Calu3 (cell line): ENCODE measurements around the gene LUZP2. TPM values are rescaled to one million over a fixed set of nuclear protein-coding genes. Genes with fewer than 3 reads are reported as not detected.

Source experiments
- BruUV-seq: library from RNA; stranded (reverse); fragments of 400-500 nt; replicated peaks from 2 replicates; lab custom pipeline; 2021; lab: Mats Ljungman, UMichigan
- CTCF ChIA-PET: fragments of 300-600 bp; sonication (Branson Sonifier 250); formaldehyde crosslinking; loops from one replicate; lab custom pipeline; 2022; ENCODE audit warnings: antibody characterized with exemption; lab: Charles Lee
- DNase-seq: peaks from one replicate; pipeline ENCODE4 v3.0.0; 2022
- H3K27ac Mint-ChIP-seq: one replicate; pipeline ENCODE4 v1.8.0; 2022; ENCODE audit warnings: mixed read lengths; ENCODE audit not compliant: unreplicated experiment
- H3K27me3 Mint-ChIP-seq: one replicate; pipeline ENCODE4 v1.8.0; 2022; ENCODE audit warnings: mixed read lengths; ENCODE audit not compliant: unreplicated experiment
- H3K36me3 Mint-ChIP-seq: one replicate; pipeline ENCODE4 v1.8.0; 2022; ENCODE audit warnings: mild to moderate bottlenecking, moderate library complexity, mixed read lengths; ENCODE audit not compliant: insufficient read depth, unreplicated experiment
- H3K4me1 Mint-ChIP-seq: one replicate; pipeline ENCODE4 v1.8.0; 2022; ENCODE audit warnings: mild to moderate bottlenecking, low read depth, mixed read lengths; ENCODE audit not compliant: unreplicated experiment
- H3K4me3 Mint-ChIP-seq: one replicate; pipeline ENCODE4 v1.8.0; 2022; ENCODE audit warnings: mild to moderate bottlenecking, low read depth, moderate library complexity, mixed read lengths; ENCODE audit not compliant: unreplicated experiment
- H3K9me3 Mint-ChIP-seq: one replicate; pipeline ENCODE4 v1.8.0; 2022; ENCODE audit warnings: low read depth, mixed read lengths; ENCODE audit not compliant: unreplicated experiment
- CTCF ChIP-seq: fragments of 200-600 bp; IDR thresholded peaks from one replicate; pipeline ENCODE4 v1.8.0; 2022; ENCODE audit warnings: antibody characterized with exemption; ENCODE audit not compliant: unreplicated experiment
- intact Hi-C: fragments of 100-400 bp; cut with micrococcal nuclease; formaldehyde crosslinking; loops from one replicate; pipeline ENCODE4 v1.10.0; 2022; ENCODE audit not compliant: unreplicated experiment
- total RNA-seq: library from RNA; stranded (reverse); gene quantifications from 2 replicates; pipeline ENCODE4 v1.2.3, GENCODE V29; 2022

Gene LUZP2
- total RNA-seq, 1 experiment from 2014 or later, result 0.73 TPM

GRCh38 chr11:24925091-24925490, 428.2 kb downstream of the LUZP2 start:
- BruUV-seq, result no TSS peak
- Mint-ChIP-seq H3K4me3 (no peak overlapping the region), H3K36me3 (no peaks in the 10 kb centered on the region), H3K27me3 (no peaks in the 10 kb centered on the region), H3K9me3 (peaks cover 3% of the 10 kb centered on the region), H3K4me1 (no peaks in the 10 kb centered on the region), H3K27ac (no peak overlapping the region)
- TF ChIP-seq CTCF, result no peak
- DNase-seq, result no peak
- intact Hi-C loops, result no loop called here
- CTCF ChIA-PET, result no interaction called here

GRCh38 chr11:24932110-24933000, 435.5 kb downstream of the LUZP2 start:
- H3K4me1 Mint-ChIP-seq, result no peaks in the 10 kb centered on the region
- H3K36me3 Mint-ChIP-seq, result no peaks in the 10 kb centered on the region
- intact Hi-C loops, result no loop called here
- no peak overlapping the region for H3K27ac Mint-ChIP-seq
- no peak overlapping the region for H3K4me3 Mint-ChIP-seq
- DNase-seq, result no peak
- CTCF ChIA-PET, result no interaction called here
- BruUV-seq, result no TSS peak
- no peak for TF ChIP-seq CTCF
- H3K27me3 Mint-ChIP-seq, result no peaks in the 10 kb centered on the region
- H3K9me3 Mint-ChIP-seq, result no peaks in the 10 kb centered on the region

GRCh38 chr11:24934733-24935439, 438.0 kb downstream of the LUZP2 start:
- Mint-ChIP-seq H3K27me3 (no peaks in the 10 kb centered on the region), H3K4me3 (no peak overlapping the region), H3K36me3 (no peaks in the 10 kb centered on the region), H3K4me1 (no peaks in the 10 kb centered on the region), H3K27ac (no peak overlapping the region), H3K9me3 (no peaks in the 10 kb centered on the region)
- no peak for DNase-seq
- TF ChIP-seq CTCF, result no peak
- BruUV-seq, result no TSS peak
- CTCF ChIA-PET, result no interaction called here
- intact Hi-C loops, result no loop called here

GRCh38 chr11:24944891-24945290, 448.0 kb downstream of the LUZP2 start:
- BruUV-seq, result no TSS peak
- CTCF ChIA-PET, result no interaction called here
- intact Hi-C loops, result no loop called here
- Mint-ChIP-seq H3K9me3 (no peaks in the 10 kb centered on the region), H3K4me1 (no peaks in the 10 kb centered on the region), H3K4me3 (no peak overlapping the region), H3K27me3 (no peaks in the 10 kb centered on the region), H3K36me3 (no peaks in the 10 kb centered on the region), H3K27ac (no peak overlapping the region)
- TF ChIP-seq CTCF, result no peak
- DNase-seq, result no peak
